HG03558 (cell line): ENCODE results near the gene EXOC4.

Experiments used
- ATAC-seq: cut with Tn5 transposase; IDR thresholded peaks from one replicate; pipeline ENCODE4 v1.9.1; 2021; ENCODE audit warnings: moderate number of reproducible peaks; ENCODE audit not compliant: unreplicated experiment; ENCODE audit errors: extremely low read depth

The EXOC4 gene

DNA sequence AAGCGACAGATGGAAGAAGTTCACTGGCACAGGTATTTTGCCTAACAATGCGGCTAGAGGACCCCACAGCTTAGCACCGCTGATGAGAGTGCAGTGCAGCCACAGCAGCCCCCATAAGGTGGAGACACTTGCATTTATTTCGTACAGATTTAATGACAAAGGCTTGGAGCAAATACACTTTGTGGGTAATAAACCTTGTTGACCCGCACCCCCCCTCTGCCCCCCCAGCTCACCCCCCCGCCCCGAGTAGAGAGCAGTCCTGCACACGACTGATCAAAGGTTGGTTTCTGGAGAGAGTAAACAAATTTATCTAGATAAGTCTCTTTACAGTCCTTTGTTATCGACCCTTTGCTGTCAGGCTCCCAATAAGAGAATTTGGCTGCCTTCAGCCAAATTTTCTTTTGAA, 777.6 kb downstream of the EXOC4 start:
- no peak for ATAC-seq

DNA sequence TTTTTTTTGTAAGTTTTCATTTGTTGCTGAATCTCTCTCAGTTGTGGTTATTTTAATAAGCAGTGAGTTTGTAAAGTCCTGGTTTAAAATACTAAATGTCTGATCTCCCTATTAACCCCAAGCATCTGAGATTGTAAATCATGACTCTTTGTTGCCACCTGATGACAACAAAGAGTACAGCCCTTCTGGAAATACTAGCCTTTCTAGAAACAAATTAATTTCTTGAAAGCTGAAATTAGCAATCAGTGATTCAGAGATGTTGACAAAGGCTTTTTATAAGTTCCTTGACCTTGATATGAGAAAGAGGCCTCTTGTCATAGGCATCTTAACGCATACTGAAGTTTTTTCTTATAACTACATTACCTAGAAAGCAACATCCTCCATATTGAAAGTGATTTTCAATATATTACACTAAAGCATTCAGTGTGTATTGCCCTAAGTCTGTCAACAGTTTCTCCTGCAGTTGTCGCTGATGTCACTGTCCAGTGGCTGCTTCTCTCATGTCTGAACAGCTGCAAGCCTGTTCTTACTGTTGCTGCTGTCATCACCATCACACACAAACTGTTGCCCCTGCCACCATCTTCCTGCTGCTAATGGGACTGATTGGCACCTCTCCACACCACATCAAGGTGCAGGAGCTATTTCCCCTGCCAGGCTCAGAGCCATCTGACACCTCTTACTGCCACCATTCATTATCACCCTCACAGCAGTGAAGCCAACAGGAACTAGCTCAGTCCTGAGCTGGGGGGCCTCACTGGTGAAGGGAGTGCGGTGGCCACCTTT, 779.1 kb downstream of the EXOC4 start:
- no peak for ATAC-seq

DNA sequence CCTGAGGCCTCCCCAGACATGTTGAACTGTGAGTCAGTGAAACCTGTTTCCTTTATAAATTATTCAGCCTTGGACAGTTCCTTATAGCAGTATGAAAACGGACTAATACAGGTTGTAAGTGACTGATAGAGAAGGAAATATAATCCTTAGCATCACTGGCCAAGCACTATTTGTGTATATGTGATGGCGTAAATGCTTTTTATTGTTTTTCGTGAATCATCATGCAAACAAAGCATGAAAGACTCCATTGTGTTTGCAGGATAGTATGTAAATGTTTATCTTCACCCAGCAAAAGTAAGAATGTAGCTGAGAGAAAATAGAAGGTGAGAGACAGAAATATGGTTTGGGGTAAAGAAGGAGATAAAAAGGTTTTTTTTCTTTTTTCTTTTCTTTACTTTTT, 781.8 kb downstream of the EXOC4 start:
- no peak for ATAC-seq

DNA sequence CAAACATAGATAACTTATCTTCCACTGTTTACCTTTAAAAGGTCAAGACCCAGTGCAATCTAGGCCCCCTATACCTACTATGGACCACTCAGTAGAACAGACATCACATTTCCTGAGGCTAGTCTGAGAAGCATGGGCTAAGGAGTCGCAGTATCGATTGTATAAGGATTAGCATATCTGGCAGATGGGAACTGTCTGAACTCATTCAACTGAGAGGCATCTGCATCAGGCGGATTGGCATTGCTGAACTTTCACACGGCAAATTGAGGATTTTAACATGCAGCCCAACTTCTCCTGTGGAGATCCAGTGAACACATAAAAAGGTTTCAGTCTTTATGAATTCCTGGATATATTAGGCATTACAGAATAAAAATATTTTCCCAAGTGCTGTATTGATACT, 785.1 kb downstream of the EXOC4 start:
- no peak for ATAC-seq

DNA sequence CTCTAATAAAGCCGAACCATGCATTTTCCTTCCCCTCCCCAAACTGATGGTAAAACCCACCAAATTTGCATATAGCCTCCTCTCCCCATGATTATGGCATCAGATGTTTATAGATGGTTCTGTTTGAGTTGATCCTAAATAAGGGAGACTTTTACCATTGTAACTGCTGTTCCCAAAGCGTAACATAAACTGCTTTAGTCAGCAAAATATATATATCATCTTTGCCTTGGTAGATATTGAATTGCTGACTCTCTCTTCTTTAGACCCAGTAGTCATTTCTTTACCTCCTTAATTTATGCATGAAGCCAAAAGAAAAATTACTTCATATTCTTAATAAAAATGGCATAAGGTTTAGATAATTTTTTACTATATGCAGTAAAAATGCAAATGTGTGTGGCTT, 788.1 kb downstream of the EXOC4 start:
- ATAC-seq = no peak

DNA sequence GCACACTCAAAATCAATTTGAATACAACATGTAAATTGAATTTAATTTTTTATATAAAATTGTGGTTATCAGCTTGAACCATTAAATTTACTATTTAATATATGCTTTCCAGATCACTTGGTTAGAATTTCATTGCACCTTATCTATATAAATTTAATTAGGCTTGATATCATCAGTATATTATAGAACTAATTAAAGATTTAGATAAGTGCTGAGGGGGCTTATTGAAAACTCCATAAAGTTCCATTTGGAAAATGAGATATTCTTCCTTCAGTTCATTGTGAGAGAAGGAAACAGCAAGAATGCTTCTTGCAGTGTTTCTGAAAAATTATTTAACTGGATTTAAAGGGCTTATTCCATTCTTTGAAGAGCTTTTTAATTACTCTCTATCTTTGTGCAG, 788.6 kb downstream of the EXOC4 start:
- ATAC-seq = no peak

DNA sequence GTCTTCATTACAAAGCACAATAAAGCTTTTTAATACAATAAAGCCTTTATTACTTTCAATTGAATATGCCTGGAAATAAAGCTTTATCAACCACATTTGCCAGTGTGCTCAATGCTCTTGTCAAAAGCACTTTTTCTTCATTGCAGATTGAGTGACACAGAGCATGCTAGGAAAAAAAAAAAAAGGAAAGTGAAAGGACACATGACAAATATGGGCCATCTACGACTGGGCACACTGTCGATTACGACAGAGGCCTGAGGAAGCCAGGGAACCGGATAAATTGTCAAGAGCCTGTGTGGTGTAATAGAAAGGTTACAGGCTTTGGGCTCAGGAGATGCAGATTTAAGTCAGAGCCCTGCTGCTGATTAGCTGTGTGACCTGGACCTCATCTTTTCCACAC, 789.4 kb downstream of the EXOC4 start:
- no peak for ATAC-seq

DNA sequence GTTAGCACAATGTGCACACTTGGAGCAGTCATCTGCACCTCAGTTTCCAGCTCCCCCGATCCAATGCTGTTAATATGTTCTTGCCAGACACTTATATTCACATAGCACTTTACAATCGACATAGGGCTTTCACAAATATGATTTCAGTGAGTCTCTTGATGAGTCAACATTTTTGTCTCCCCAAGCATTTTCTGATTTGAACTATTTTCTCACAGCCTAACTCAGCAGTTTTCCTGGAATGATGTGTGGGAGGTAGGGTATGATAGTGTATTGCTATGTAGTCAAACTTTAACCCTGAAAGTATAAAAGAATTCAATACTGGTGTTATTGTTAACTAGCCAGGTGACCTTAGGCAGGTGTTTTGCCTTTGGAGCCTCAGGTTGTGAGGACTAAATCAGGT, 791.8 kb downstream of the EXOC4 start:
- no peak for ATAC-seq

DNA sequence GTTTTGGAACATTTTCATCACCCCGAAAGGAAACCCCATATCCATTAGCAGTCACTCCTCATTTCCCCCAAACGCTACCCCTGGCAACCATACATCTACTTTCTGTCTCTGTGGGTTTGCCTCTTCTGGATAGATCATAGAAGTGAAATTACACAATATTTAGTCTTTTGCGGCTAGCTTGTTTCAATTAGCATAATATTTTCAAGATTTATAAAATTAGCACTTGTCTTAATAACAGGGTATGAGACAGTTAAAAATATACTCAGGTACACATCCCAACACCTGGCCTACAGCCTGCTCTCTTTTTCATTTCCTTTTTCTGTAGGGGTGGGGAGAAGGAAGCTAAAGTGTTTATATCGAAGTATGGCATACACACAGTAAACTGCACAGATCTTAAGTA, 792.8 kb downstream of the EXOC4 start:
- ATAC-seq = no peak

DNA sequence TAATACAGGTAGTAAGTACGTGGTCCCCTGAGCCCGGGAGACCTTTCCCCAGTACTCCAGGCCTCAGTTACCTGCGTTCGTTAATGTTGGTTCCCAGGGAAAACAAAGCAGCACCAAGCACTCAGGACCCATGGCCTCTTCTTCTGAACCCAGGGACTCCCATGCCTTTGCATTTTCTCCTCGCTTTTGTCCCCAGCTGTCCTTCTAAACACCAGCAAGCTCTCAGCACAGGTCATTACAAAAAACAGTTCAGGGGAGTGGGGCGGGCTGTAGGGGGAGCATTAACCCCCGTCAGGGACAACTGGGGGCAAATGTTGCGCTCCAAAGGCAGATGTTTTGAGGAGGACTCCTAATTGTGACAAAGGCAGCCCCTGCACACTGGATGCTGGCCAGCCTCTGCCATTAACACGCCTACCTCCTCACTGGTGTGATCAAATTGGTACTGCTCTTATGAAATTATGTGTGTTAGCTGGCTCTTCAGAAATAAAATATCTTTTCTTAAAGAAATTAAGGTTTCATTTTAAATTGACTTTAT, 793.8 kb downstream of the EXOC4 start:
- no peak for ATAC-seq

DNA sequence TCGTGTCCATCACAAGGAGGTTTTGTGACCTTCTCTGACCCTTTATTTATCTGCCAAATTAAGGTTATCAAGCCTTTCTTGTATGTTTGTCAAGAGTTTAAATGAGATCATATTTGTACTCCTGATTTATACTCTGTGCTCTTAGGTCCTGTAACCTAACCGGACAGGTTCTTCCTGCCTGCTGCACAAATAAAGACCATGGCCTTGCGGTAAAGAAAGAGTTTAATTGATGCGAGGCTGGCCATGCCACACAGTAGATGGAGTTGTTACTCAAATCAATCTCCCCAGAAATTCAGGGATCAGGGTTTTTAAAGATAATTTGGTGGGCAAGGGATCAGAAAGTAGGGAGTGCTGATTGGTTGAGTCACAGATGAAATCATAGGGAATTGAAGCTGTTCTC, 794.8 kb downstream of the EXOC4 start:
- ATAC-seq = no peak

DNA sequence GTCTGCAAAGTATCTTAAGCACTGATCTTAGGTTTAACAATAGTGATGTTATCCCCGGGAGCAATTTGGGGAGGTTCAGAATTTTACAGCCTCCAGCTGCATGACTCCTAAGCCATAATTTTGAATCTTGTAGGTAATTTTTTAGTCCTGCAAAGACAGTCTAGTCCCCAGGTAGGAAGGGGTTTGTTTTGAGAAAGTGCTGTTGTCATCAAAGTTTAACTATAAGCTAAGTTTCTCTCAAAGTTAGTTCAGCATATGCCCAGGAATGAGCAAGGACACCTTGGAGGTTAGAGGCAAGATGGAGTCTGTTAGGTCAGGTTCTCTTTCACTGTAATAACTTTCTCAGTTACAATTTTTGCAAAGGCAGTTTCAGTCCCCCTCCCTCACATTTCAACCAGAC, 795.3 kb downstream of the EXOC4 start:
- no peak for ATAC-seq

DNA sequence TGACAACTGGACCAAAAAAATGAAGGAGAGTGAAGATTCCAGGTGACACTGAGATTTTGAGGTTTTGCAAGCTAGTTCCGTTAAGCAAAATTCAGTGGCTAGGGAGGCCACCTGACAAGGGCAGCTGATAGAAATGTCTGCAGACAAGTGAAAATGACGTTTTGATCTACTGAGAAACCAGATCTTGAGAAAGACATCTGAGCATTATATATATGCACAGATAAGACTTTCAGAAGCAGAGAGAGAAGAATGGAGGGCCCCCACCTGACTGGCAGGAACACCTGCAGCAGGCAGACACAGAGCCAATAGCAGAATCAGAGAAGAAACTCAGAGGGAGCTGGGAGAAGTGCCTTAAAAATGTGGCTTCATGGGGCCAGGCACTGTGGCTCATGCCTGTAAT, 798.1 kb downstream of the EXOC4 start:
- no peak for ATAC-seq

DNA sequence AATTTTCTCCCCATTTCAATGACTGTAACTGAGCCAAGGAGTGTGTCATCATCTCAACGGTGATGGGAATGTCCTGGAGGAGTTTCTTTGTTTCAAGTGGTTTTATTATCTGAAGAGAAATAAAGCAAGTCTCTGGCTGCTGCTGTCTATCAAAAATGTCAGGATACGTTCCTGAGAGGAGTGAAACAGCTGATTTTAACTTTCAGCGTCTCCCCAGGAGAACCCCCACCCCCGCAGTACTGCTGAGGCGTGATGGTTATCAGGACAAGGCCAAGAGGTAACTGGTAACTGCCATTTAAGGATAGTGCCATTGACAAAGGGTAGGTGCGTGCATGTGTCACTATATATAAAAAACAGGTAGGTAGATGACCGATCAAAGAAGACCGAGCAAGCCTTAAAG, 803.9 kb downstream of the EXOC4 start:
- no peak for ATAC-seq

DNA sequence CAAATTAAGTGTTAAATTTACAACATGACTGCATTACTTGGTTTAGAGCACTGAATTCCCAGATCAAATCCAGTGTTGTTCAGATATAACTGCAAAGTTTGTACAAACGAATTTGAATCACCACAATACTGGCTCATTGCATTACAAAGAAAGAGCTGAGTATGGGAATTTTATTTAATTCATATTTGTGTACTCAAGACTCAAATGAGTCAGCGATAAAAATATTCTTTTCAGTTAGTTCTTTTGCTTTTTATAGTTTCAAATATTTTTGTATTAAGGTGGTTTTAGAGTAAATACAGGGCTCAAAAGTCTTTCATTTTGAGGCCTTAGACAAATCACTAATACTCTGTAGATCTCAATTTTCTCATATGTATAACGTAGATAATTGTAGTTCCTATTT, 805.6 kb downstream of the EXOC4 start:
- ATAC-seq = no peak

DNA sequence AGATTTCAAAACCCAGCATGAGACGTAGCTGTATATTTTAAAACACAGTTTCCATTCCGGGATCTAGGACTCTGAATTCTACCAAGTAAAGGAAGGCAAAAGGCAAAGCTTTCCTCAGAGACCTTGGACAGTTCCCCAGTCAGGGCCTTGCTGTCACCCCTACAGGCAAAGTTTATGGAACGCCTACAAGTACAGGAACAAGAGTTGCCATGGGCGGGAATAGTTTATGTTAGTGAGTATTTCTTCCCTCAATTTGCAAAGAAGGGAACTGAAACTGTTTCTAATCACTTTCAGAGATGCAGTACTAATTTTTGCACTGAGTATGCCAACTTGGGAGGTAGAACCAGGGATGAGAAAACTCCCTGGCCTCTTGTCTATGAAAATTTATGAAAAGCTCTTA, 806.1 kb downstream of the EXOC4 start:
- no peak for ATAC-seq

DNA sequence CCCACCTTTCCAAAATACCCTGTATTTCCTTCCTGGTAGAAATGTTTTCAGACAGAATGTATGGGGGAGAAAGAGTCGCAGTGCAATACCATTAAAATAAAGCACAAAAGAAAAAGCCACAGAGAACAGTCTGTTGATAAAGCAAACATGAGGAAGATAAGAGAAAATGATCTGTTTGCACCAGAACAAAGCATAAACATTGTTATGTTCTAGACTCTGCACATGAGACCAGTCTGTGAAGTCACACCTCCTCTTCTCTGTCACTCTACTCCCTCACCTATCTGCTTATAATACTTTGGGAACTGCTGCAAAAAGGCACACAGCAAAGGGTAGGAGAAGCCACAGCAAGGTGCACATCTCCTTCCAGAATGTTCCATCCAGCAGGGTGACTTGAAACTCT, 807.0 kb downstream of the EXOC4 start:
- no peak for ATAC-seq

DNA sequence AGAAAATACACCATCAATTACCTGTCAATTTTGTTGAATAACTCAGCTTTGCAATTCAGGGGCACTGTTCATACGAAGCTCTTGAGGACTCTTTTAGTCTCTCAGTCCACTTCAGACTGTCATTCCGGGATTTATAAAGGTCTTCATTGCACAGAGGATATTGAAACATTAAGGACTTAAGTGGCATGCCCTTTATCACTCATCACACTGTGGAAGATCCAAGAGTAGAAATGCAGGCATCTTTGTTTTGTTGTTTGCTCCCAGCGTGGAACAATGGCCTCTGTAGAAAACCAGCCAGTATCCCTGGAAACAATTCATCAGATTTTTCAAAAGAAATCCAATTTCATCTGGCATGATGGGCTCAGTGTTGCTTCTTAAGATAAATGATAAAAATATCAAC, 808.0 kb downstream of the EXOC4 start:
- no peak for ATAC-seq

DNA sequence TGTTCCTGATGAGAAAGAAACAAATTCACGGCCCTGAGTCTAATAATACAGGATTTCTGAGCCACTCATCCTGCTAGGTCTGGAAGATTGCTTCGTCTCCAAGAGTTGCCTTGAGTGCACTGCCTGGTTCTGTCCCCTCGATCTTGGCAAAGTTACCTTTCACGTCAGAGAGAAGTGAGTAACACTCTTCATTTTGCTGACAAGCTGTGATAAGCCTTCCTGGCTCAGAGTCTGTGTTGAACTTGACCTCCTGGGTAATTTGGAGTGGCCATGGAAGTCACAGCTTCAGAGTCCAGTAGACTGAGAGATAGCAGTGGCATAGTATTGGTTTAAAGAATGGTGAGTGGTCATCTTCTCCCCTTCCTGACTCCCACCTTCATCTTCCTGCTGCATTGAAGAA, 809.6 kb downstream of the EXOC4 start:
- no peak for ATAC-seq

DNA sequence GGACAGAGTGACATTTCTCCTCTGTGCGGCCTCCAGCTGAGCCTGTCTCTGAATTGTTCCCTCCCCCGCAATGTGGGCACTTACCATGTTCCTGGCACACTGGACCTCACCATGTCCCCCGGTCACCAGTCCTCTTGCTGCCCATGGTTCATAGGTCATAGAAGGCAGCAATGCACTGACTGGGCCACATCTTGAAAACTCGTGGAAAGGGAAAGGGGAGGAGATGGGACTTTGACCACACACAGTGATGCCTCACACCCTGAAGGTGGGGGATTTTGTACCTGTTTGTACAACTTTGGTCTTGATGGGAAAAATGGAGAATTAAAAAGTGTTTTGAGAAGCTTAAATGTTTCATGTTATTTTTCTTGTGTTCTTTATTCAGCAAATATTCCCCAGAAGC, 812.5 kb downstream of the EXOC4 start:
- no peak for ATAC-seq

DNA sequence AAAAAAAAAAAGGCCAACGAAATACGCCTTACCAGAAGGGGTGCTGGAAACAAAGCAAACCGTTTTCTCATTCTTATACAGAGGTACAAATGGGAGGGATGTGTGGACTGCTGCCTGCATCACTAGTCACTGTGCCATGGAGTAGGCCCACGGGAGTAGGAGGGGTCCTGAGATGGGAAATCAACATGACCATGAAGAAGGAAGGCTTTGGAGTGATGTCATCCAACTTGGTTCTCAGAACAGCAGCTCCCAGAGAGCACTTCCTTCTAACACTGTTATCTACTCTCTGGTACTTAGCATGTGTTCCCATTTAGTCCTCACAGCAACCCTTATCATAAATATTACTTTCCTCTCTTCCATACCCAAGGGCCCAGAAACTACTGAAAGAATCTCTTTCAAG, 814.3 kb downstream of the EXOC4 start:
- no peak for ATAC-seq

DNA sequence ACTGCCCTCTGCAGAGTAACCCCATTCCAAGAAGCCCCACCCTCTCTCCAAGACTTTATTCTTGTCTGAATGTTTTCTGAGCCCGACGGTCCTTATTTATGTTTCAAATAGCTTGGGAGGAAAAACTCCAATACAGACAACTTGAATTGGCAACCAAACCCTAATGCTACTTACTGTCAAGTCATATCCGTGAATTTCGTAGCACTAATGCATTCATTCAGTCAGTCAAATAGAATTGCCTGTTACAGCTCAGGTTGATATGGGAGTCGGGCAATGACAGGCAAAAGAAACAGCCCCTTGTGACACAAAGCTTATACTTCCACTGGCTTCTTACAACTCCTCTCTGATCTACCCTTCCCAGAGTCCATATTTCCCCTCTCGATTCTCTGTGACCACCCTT, 815.8 kb downstream of the EXOC4 start:
- ATAC-seq = no peak
